ENCODE results near the gene MRPL33.

Gene MRPL33

DNA sequence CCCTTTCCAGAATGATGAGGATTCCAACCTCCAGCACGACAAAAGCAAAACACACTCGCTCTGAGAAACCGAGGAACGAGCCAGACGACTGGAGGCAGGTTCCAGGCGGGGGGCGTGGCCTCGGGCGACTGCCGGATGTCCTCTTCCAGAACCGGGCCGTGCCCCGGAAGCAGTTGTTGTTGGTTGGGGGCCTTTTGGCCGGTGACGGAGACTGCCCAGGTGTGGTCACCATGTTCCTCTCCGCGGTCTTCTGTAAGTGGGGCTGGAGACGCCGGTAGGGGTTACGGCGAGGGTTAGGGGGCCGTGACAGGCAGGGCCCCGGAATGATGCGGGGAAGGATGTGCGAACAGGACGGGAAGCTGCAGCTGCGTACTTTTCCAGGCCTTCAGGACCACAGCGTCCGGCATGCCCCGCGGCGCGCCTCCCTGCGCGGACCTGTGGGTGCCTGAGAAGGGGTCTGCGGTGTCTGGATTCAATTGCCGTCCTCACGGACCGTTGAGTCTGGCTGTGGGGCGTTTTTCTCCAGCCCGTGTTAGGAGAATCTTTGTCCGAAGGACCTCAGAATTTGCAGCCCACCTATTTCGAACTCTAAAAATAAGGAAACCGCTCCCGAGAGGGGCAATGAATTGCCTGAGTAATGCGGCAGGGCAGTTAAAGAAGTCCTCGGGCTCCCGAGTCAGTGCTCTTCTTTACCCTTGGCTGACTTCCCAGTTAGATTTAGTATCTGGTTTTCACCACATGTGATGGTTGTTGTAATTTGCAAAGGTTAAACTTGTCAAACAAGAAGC, at the start of gene MRPL33:
TSS of gene MRPL33 (plus strand) at position 172 of the 788 bp plus-strand sequence. CDS start at position 231, 59 bp downstream.
- H3K4me3 ChIP-seq (ENCODE audit: low read depth, low read length) = peak within 1 kb of the TSS; percentile 88
- TF ChIP-seq, protein P1, sequence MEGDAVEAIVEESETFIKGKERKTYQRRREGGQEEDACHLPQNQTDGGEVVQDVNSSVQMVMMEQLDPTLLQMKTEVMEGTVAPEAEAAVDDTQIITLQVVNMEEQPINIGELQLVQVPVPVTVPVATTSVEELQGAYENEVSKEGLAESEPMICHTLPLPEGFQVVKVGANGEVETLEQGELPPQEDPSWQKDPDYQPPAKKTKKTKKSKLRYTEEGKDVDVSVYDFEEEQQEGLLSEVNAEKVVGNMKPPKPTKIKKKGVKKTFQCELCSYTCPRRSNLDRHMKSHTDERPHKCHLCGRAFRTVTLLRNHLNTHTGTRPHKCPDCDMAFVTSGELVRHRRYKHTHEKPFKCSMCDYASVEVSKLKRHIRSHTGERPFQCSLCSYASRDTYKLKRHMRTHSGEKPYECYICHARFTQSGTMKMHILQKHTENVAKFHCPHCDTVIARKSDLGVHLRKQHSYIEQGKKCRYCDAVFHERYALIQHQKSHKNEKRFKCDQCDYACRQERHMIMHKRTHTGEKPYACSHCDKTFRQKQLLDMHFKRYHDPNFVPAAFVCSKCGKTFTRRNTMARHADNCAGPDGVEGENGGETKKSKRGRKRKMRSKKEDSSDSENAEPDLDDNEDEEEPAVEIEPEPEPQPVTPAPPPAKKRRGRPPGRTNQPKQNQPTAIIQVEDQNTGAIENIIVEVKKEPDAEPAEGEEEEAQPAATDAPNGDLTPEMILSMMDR (IDR thresholded peaks at IDR 0.05; ENCODE audit: low read depth, low read length, missing control alignments) = no peak
- DNase-seq (ENCODE audit: low read depth) = peak; percentile 65

DNA sequence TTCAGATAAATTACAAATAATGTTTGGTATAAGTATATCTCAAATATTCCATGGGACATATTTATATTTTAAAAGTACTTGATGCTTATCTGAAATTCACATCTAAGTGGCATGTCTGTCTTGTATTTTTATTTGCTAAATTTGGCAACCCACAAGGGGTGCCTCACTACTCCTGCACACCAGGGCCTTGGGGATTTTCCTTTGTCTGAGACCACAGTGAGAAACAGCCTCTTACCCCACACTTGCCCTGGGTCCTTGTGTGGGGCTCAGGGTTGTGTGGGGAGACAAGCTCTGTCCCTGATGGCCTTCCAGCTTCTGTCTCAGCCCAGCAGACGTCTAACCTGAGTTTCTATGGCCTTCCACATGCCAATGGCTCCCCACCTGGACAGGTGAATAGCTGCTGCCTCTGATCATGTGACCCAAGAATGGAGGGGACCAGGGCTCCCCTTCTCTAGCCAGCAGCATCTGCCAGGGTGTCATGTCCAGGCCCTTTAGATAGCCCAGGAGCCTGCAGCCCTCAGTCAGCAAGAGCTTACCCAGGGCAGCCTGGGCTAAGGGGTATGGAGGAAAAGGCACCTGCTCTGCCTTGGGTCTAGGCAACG, 49.5 kb upstream of the MRPL33 start:
- DNase-seq (ENCODE audit: low read depth) = no peak
- no peak overlapping the region for H3K4me3 ChIP-seq (ENCODE audit: low read depth, low read length)
- TF ChIP-seq, protein P1 (IDR thresholded peaks at IDR 0.05; ENCODE audit: low read depth, low read length, missing control alignments) = no peak

DNA sequence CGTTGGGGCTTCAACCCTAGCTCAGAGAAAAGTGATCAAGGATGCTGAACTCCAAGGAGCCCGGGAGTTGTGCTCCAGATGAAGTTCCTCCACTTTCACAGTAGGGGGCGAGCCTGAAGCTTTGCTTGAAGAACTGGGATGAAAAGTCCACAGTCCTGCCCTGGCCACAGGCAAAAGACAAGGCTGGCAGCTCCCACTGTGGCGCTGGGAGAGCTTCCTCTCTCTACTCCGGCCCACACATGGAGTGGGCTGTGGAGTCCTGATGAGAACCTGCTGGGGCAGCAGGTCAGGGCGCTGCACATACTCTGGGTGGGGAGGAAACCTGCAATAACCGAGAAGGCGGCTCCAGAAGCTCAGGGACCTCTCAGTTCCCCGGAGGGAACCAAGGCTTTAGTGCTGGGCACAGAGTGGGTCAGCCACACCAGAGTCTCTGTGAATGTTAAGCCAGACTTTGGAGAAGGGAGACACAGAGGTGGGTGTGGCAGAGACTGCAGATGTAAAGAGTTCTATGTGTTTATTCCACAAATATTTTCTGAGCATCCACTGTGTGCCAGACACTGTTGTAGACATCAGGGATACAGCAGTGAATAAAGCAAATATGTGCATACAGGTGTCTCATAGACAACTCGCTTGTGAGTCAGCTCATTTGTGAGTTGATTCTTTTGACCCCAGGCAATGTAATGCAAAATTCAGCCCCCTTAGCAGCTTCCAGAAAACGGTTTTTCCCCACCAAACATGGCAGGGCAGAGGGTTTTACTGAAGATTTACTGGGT, 48.0 kb upstream of the MRPL33 start:
- no peak overlapping the region for H3K4me3 ChIP-seq (ENCODE audit: low read depth, low read length)
- no peak for DNase-seq (ENCODE audit: low read depth)
- TF ChIP-seq, protein P1 (IDR thresholded peaks at IDR 0.05; ENCODE audit: low read depth, low read length, missing control alignments) = peak; percentile 89

DNA sequence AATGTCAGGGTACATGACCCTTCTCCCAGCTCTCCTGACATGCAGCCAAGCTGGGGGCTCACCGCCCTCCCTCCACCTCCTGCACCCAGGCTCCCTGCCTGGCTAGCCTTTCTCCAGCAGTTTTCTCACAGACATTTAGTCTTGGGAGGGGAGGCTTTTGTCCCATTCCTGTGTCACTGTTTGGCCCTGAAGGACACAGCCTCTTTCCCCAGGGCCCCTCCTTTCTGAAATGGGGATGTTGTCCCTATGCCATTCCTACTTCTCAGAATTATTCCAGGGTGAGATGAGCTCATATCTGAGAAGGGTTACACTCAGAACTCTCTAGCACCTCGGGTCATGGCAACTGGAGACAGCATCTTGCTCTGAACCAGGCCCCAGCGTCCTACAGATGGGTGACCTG, 47.3 kb upstream of the MRPL33 start:
- H3K4me3 ChIP-seq (ENCODE audit: low read depth, low read length) = no peak overlapping the region
- TF ChIP-seq, protein P1 (IDR thresholded peaks at IDR 0.05; ENCODE audit: low read depth, low read length, missing control alignments) = no peak
- DNase-seq (ENCODE audit: low read depth) = no peak

DNA sequence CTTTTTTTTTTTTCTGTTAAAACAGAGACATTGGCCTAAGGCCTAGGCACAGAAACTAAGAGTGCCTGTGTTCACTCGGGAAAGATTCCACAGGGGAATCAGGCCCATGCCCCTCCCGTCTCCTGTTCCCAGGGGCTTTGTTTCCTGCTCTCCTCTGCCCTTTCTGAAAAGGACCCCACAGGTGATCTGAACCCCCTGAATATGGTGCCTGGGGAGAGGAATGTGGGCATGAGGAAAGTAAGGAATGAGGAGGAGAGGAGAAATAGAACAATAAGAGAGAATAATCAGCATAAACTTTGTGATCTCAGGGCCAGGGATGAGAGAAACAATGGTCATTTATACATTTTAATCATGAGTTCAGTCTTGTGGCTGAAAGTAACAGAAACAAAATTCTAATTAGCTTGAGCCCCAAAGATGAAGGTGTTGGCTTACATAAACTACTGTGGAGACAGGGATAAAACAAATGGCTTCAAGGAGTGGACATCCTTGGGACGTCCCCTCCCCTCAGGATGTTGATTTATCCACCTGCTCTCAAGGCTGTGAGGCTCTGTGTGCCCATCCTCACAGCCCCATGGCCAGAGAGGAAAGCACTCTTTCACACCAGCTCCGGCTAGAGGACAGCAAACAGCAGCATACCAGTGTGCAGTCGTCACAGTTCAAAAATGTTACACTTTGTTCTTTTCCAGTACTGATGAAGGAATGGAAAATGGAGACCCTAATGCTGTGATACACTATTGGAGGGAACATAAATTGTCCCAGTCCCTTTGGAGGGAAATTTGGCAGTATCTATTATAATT, 46.4 kb upstream of the MRPL33 start:
- TF ChIP-seq, protein P1 (IDR thresholded peaks at IDR 0.05; ENCODE audit: low read depth, low read length, missing control alignments) = no peak
- no peak overlapping the region for H3K4me3 ChIP-seq (ENCODE audit: low read depth, low read length)
- DNase-seq (ENCODE audit: low read depth) = no peak

DNA sequence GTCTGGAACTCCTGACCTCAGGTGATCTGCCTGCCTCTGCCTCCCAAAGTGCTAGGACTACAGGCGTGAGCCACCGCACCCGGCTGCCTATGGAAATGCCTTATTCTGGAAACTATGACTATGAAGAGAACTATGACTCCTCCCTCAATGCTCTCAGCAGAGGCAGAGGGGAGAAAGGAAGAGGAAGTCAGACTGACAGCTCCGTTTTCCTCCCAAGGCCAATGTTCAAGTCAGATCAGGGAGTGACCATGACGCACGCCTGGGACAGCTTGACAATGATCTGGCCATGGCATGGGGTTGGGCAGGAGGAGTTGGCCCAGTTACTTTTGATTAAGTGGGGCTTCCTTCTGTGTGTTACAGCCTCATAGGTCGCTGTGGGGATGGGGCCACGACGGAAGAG, 44.3 kb upstream of the MRPL33 start:
- no peak for DNase-seq (ENCODE audit: low read depth)
- TF ChIP-seq, protein P1 (IDR thresholded peaks at IDR 0.05; ENCODE audit: low read depth, low read length, missing control alignments) = no peak
- H3K4me3 ChIP-seq (ENCODE audit: low read depth, low read length) = no peak overlapping the region
